Muscle of back (tissue), 11 donors: ENCODE results near the gene MAPKAPK3. TPM values are rescaled to one million over a fixed set of nuclear protein-coding genes. Genes with fewer than 3 reads are reported as not detected.
A peak's percentile ranks its signal among the peaks of the same experiment; 100 is the strongest.

ENCODE experiments used
- DNase-seq, 3 donors: peaks; one replicate each; pipeline versions ENCODE4 v3.0.0 to v3.0.0-alpha.2; 2013
- polyA plus RNA-seq, 10 donors: library from polyadenylated mRNA; unstranded; fragments of 120-200 nt; gene quantifications; one replicate each; pipeline ENCODE4 v1.2.1, GENCODE V29; 2013; ENCODE audit not compliant: insufficient read length in 10 of 10

The MAPKAPK3 gene
- polyA plus RNA-seq, 10 donors: 23.1 to 30.1 (median 25.4) TPM

DNA sequence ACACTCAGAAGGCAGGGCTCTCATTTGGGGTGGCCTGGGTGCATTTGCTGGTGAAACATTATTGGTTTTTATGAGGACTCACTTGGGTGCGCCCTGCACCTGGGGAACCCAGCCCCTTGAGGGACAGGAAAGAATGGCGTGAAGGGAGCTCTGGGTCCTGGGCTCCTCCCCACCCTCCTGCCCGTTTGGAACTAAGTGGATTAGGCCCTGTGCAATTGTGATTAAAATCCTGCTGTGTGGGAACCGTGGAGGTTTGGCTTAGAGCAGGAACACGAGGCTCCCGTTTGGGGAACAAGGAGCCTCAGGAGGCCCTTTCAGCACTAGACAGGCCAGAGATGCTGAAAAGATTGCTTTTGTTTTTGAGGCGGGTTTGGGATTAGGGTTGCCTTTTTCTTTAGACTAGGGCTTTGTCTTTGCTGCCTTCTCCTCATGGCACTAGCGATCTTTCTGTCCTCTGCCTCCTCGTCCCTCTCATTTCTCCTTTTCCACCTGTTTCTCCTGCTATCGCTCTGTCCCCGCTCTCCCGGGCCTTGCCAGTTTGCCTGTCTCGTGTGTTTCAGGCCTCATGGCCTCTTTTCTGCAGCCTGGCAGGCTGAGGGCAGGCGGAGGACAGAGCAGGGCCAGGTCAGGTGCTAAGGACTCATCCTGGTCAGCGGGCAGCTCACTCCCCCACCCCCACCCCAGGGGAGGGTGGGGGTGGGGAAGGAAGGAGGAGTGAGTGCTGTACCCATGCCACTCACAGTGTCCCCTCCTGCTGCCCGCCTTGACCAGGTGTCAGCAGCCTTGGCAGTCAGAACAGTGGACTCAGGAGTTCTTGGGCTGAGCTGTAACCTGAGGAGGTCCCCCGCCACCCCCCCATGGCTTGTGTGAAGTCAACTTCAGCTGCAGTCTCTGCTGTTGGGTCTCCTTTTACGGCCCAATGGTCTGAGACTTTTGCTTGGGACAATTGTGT is 8.6 kb downstream of the MAPKAPK3 start:
- no peak for DNase-seq

DNA sequence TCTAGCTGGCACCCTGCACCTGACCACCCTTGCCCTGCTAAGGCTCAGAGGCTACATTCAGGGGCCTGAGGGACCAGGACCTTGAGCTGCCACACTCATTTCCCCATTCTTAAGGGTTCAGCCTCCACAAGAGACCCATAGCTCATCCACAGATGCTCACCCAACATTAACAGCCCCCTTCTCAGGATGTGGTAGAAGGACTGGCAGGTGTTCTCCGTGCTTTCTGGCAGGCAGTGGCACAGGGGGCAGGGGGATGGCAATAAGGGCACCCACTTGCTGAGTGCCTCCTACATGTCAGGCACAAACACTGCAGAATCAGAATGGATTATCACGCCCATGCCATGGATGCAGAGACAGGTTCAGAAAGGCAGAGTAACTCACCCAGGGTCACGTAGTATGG is 9.4 kb downstream of the MAPKAPK3 start:
- DNase-seq: no peak

DNA sequence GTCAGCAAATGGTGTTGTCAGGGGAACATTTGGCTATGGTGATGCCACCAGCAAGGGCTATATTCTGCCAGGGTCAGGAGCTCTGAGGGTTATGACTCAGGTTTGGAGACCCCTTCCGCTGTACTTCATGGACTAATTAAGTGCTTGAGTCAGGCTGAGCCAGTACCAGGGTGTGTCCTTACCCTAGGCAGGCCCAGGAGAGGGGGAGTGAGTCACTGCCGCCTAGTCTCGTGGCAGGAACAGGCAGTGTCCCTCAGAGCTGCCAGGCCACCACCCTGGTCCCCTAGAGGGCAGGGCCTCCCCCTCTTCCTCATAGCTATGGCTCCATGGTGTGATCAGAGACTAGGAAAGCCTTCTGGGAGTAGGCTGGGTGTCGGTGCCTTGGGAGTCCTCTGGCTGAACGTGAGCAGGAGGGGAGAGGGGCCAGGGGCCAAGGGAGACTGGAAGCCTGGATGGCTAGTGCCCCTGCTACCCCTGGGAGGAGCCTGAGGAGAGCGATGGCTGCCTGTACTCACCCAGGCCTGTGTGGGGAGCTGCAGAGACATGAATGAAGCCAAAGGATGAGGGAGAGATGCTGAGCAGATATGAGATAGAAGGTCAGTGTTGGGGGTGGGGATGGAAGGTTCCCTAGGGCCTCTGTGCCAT is 10.6 kb downstream of the MAPKAPK3 start:
- DNase-seq: no peak

DNA sequence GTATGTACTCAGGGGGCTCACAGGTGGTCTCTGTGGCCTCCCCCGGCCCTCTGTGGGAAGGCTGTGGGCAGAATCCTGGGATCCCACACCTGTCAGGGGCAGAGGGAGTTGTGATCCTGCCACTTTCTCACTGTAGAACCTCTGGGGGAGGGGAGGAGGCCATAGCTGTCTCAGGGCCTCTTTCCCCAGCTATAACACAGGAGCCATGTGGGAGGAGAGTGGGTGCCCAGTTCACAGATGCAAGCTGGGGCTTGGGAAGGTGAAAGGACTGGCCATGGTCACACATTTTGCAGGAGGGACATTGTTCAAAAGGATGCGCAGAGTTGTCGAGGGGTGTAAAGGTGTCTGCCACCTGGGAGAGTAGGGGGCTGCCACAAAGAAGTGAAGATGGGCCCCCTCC is 11.7 kb downstream of the MAPKAPK3 start:
- no peak for DNase-seq

DNA sequence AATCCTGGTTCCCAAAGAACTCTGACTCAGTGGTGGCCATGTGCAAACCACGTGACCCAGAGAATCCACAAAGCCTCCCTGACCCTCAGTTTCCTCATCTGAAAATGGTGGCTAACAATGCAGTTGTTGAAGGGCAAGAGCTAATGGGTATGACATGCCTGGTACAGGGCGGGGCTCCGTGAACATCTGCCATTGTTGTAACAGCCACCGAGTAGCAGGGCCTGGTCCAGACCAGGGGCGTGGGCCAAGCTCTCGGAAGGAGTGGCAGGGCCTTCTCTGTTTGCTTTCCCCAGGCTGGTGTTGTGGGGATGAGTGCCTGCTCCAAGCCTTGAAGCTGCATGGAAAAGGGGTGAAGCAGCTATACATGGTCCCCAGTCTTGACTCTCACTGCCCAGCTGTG is 13.4 kb downstream of the MAPKAPK3 start:
- no peak for DNase-seq

DNA sequence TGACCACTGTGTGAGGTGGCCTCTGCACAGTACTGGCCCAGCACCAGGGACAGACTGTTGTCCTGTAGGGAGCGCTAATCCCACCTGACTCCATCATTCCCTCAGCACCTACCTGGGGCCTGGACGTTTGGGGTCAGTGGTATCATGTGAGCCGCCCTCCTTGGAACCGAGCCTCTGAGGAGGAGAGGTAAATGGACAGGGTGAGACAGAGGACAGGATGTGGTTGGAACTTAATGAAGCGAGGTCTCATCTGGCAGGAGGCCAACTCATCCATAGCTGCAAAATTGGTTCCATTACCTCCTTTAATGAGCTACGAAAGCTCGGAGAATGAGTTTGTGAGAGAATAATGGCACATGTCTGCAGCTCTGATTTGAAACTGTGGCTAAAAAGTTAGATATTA is 13.9 kb downstream of the MAPKAPK3 start:
- DNase-seq: no peak

DNA sequence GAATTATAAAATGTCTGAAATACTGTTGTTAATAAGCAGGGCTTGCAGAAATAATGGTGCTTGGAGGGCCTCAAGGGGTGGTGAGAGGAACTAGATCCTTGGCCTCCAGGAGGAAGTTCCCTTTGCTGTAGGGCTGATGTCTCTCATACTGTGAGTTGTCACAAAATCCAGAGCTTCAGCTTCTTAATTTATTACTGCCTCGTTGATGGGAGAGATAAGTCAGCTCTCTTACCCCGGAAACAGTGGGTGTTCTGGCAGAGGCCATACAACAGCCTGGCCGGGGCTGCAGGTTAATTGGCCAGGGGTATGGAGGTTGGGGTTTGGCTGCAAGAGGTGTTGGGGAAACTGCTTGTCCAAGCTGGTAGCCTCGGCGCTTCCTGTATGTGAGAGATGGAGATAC is 15.5 kb downstream of the MAPKAPK3 start:
- DNase-seq: no peak

DNA sequence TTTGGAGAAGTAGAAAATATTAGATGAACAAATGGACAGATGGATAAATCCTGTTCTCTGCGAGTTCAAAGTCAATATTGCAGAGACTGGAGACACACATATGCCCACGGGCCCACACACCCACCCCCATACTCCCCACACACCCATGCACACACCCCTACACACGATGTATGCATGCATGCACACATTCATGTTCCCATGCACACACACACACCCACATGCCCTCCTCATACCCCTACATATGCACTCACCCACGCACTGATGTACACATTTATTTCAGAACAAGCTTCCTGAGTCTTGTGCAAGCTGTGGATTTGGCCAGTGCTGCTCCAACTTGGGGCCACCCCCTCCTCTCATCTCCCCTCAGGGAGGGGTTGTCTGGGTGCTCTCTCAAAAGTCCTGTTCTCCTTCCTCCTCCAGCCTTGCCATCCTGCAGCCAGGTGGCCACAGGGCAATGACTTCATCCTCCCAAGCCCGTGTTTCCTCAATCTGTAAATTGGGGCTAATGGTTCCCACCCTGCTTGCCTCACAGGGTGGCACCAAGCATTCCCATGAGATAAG is 16.4 kb downstream of the MAPKAPK3 start:
- no peak for DNase-seq

DNA sequence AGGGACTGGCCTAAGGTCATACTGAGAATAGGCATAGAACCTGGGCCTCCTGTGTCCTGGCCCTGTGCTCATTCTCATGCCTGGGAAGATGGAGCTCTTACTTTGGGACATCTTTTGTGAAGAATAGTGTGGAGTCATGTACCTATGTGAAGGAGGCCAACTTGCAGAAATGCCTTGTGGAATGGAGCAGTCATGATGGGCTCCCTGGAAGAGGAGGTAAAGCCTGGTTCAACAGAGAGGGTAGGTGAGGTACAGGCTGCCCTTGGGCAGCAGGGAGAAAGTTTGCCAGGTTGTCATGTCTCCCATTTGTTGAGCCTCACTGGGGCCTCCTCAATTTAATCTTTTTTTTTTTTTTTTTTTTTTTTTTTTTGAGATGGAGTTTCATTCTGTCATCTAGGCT is 18.1 kb downstream of the MAPKAPK3 start:
- no peak for DNase-seq

DNA sequence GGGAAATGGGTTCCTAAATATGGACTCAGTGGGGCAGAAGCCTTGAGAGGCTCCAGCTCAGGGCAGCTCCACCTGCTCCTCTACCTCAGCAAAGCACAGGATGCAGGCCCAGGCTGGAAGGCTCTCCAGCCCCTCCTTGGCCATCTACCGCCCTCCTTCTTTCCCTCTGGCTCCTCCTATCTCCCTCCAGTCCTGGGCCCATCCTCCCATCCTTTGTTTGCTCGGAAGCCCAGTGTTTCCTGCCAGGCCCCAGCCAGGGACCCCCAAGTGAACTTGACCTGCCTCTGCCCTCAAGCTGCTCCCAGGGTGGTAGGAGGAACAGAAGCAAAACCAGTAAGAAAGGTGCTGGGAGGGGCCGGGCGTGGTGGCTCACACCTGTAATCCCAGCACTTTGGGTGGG is 20.1 kb downstream of the MAPKAPK3 start:
- DNase-seq: no peak

DNA sequence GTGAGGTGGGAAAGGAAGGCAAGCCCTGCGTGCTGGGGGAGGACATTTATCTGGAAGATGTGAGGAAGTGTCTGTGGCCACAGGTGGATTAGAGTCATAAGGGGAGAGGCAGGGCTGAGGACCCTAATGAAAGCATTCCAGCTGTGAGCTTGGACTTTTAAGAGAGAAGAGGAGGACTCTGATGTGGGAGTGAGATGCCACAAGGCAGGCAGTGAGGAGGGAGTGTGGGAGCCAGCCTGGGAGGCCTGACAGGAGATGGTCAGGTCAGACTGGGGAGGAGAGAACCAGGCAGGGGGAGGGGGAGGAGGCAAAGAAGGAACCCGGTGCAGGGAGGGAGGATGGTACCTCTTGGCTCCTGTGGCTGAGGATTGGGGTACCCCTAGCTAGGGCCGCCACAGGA is 21.0 kb downstream of the MAPKAPK3 start:
- DNase-seq: no peak

DNA sequence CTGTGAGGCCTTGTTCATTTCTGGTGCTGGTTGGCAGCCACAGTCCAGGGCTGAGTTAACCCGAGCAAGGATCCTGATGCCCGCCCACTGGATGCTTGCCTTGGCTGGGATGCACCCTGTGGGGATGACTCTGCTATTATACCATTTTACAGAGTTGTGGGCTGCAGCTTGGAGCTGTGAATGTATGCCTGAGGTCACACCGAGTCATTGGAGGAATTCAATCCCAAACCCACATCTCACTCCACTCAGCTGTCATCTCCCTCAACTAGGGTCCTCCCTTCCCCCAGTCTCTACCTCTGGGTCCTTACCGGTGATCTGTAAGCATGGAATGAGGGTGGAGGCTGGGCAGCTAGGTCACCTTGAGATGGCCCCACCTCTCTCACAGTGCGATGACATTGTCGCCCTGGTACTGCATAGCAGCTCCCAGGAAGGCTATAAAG is 22.1 kb downstream of the MAPKAPK3 start:
- DNase-seq: no peak

DNA sequence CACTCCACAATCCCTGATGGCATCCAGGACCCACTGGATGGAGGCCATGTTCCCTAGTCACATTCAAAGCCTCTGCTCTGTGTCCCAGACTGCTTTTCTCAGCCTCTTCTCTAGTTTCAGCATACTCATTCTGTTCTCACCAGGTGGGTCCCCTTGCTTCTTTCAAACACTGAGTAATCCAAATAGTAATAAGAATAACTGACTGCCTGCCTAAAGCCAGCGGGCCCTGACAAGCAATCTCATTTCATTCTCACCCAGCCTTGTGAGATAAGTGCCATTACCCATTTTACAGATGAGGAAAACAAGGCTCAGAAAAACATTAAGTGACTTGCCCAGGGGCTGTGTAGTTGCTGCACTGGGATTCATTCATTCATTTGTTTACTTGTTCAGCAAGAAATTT is 25.4 kb downstream of the MAPKAPK3 start:
- DNase-seq: no peak

DNA sequence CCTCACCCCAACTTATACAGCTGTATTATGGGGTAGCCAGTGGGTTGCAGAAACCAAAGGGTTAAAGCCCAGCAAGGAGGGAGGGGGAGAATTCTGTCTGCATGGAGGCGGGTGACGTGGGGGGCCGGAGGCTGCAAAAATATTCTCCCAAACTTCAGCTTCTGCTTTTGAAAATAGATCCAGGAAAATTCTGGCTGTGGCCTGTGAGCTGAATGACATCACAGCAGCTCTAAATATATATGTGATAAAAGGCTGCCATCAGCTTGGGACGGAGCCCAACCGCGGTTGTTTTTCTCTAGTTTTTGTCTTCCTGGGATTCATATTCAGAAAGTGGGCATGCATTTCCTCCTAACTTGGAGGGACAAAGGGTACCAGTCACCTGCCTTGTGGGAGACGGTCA is 27.6 kb downstream of the MAPKAPK3 start:
- DNase-seq: peak in 2 of 3 donors; percentile 48 to 55

DNA sequence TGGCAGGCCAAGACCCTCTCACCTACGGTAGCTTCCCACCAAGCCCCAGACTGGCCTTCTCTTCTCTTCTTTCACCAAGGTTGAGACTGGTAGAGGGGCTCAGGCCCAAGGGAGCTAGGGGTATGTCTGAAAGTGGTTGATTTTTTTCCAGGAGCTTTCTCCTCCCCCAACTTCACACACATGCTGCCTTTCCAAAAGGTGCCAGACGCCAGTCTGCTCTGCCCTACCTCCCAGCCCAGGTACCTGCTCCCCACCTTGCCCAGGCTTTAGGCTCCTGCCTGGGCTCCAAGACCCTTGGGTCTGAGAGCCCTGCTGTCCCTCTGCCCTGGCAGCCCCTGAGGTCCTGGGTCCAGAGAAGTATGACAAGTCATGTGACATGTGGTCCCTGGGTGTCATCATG is 28.4 kb downstream of the MAPKAPK3 start:
- no peak for DNase-seq

DNA sequence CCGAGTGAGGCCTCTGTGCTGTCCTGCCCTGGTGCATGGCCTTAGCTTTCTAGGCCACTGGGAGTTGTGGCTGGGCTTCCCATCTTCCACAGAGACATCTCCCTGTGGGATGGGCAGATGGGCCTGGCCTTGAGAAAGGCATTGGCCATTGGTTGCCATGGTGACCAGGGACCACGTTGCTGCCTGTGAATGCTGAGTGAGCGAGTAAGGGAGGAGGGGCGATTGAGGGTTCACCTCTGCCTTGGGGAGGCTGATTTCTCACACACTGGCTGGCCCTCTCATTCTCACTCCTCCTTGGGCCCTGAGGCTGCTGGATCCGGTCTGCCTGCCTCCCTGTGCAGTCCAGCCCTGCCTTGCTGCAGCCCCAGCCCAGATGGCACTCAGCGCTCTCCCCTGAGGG is 31.4 kb downstream of the MAPKAPK3 start:
- no peak for DNase-seq

DNA sequence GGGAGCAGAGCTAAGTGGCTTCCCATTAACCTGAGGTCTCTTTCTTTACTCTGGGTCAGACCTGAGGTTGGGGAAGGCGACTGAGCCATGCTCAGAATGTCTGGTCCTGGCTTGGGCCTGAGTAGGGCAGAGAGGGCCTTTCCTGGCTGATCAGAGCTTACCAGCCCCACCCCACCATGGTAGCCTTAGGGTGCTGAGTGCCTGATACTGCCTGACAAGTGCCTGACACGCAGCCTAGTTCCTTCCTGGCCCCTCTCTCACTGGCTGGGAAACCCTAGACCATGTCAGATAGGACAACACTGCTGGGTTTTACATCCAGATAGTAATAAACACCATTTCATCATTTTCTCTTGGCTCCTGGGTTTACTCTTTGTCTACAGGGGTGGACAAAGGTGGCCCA is 32.0 kb downstream of the MAPKAPK3 start:
- no peak for DNase-seq

DNA sequence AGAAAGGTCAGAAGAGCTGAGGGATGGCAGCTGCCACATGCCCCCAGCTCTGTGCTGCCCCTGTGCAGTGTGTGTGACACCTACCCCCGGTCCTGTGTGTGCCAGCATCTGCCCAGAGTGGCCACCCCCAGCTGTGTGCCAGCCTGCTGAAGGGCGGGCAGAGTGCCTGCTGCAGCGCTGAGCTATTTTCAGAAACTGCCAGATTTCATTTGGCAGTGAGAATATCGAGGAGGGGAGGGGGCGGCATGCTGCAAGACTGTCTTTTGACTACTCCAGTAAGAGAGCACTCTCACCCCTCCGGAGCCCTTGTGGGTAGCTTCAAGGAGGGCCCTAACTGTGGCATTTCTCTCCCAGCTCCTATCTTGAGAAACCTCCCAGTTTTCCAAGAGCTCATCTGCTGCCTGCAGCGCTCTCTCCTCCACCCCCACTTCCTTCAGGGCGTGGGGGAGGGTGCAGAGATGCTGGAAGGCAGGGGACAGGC is 32.5 kb downstream of the MAPKAPK3 start:
- DNase-seq: no peak

DNA sequence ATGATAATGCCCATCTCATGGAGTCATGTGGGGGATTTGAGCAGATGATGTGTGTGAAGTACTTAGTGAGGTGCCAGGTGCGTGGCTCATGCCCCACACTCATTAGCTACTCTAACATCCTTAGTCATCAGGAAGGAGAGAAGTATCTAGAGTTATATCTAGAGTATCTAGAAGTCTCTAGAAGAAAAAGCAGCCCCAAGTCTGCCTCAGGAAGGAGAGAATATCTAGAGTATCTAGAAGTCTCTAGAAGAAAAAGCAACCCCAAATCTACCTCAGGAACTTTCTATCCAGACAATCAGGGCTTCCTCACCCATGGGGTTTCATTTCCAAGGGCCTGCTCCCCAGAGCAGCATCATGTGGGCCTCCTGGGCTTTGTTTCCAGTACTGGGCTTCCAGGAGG is 33.1 kb downstream of the MAPKAPK3 start:
- no peak for DNase-seq

DNA sequence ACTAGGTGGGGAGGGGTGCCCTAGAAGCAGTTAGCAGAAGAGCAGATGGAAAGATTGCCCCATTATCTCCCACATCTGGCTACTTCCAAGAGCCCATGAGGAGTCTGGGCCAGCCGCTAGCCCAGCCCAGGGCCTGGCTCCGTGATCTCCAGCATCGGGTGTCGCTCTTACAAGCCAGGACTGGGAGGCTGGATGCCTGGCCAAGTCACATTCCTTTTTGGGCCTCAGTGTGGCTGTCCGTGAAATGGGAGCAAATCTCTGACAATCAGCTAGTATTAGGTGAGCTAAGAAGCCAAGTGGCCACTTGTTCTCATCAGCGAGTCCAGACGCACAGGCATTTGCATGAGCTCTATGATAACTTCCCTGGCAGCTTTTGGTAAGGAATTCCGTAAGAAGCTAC is 34.5 kb downstream of the MAPKAPK3 start:
- no peak for DNase-seq

DNA sequence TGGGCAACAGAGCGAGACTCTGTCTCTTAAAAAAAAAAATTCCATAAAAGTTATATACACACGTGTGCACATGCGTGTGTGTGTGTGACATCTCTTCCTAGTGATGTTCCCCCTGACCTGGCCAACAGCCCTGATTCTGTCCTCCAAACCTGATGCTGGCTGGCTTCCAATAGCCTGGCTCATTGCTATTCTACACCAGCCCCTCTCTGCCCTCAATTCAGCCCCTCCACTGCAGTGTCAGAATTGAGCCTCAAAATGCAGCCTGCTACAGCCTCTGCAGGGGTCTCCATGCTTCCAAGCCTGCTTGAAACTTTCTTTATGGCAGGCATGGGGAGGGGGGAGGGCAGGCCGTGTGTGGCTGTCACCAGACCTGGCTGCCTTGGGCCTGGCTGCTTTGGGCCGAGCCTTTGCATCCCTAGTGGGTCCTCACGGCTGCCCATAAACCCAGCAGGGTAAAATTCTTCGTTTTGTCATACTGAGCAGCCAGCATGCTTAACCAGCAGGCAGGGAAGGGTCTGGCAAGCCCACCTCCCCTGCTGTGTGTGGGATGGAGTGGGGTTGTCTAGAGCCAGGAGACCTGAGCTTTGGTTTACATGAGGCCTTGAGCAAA is 35.1 kb downstream of the MAPKAPK3 start:
- no peak for DNase-seq

DNA sequence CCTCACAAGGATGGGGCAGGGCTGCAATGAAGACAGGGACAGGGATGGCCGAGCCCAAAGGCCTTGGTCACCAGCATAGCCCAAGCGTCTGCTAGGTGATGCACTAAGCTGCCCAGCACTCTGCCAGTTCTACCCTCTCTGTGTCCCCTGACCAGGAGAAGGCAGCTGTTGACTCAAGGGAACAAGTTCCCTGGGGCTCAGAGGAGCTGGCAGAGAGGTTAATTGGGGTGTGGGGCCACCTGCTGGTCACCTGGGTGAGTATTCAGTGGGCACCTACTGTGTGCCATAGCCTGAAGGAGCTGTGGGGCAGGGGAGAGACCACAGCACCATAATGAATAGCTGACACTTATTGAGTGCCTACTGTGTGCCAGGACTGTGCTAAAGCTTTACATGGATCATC is 35.8 kb downstream of the MAPKAPK3 start:
- DNase-seq: no peak
